IMR-90 (cell line): ENCODE data around the gene SPINK5.

Experiments
- BHLHE40 ChIP-seq: fragments of 150-350 bp; IDR thresholded peaks from 2 replicates; pipeline ENCODE4 v1.6.1; 2016; ENCODE audit warnings: mild to moderate bottlenecking, low read depth, low read length
- CEBPB ChIP-seq: IDR thresholded peaks from 2 replicates; pipeline ENCODE4 v1.6.1; 2012; ENCODE audit warnings: low read depth, low read length, improper control_type of control experiment
- FOS ChIP-seq: fragments of 150-350 bp; IDR thresholded peaks from 2 replicates; pipeline ENCODE4 v1.6.1; 2016; ENCODE audit warnings: low read depth, low read length
- MAFK ChIP-seq: IDR thresholded peaks from 2 replicates; pipeline ENCODE4 v1.6.1; 2012; ENCODE audit warnings: low read depth, low read length, improper control_type of control experiment
- MAZ ChIP-seq: IDR thresholded peaks from 2 replicates; pipeline ENCODE4 v1.6.1; 2012; ENCODE audit warnings: low read depth, mild to moderate bottlenecking, low read length, improper control_type of control experiment, moderate library complexity, borderline replicate concordance
- MXI1 ChIP-seq: IDR thresholded peaks from 2 replicates; pipeline ENCODE4 v1.6.1; 2012; ENCODE audit warnings: low read depth, mild to moderate bottlenecking, low read length, moderate library complexity, borderline replicate concordance
- POLR2A ChIP-seq: IDR thresholded peaks from 2 replicates; pipeline ENCODE4 v1.6.1; 2012; ENCODE audit warnings: mild to moderate bottlenecking, low read depth, low read length
- RAD21 ChIP-seq: IDR thresholded peaks from 2 replicates; pipeline ENCODE4 v1.6.1; 2012; ENCODE audit warnings: low read length, improper control_type of control experiment
- RCOR1 ChIP-seq: IDR thresholded peaks from 2 replicates; pipeline ENCODE4 v1.6.1; 2012; ENCODE audit warnings: mild to moderate bottlenecking, low read length, improper control_type of control experiment; ENCODE audit not compliant: insufficient replicate concordance
- RFX5 ChIP-seq: IDR thresholded peaks from 2 replicates; pipeline ENCODE4 v1.8.0; 2012; ENCODE audit warnings: low read depth, mild to moderate bottlenecking, low read length, moderate library complexity
- SMC3 ChIP-seq: fragments of 150-350 bp; IDR thresholded peaks from 2 replicates; pipeline ENCODE4 v1.6.1; 2016; ENCODE audit warnings: low read depth, mild to moderate bottlenecking, antibody characterized with exemption, low read length, moderate library complexity
- TF ChIP-seq, protein P1 (sequence below): conservative IDR thresholded peaks from 2 replicates; pipeline ENCODE4 v1.5.1; 2012; ENCODE audit warnings: mild to moderate bottlenecking, low read depth, low read length, improper control_type of control experiment

DNA sequence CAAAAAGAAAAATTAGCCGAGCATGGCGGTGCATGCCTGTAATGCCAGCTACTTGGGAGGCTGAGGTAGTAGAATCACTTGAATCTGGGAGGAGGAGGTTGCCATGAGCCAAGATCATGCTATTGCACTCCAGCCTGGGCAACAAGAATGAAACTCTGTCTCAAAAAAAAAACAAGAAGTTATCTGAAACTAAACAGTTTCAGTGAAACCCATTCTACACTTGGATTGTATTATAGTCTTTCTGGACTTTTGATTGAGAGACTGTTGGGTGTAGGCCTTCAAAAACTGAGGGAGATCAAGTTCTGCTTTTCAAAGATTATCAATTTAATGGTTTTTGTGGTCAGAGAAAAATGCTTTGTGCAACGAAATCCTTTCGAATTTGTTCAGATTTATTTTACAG is 34.6 kb upstream of the SPINK5 start:
- TF ChIP-seq, protein P1, sequence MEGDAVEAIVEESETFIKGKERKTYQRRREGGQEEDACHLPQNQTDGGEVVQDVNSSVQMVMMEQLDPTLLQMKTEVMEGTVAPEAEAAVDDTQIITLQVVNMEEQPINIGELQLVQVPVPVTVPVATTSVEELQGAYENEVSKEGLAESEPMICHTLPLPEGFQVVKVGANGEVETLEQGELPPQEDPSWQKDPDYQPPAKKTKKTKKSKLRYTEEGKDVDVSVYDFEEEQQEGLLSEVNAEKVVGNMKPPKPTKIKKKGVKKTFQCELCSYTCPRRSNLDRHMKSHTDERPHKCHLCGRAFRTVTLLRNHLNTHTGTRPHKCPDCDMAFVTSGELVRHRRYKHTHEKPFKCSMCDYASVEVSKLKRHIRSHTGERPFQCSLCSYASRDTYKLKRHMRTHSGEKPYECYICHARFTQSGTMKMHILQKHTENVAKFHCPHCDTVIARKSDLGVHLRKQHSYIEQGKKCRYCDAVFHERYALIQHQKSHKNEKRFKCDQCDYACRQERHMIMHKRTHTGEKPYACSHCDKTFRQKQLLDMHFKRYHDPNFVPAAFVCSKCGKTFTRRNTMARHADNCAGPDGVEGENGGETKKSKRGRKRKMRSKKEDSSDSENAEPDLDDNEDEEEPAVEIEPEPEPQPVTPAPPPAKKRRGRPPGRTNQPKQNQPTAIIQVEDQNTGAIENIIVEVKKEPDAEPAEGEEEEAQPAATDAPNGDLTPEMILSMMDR, result no peak
- TF ChIP-seq RFX5 (no peak), RAD21 (no peak), POLR2A (no peak), BHLHE40 (no peak), FOS (no peak), SMC3 (no peak), MXI1 (no peak), MAFK (no peak), RCOR1 (no peak), CEBPB (no peak), MAZ (no peak)
